Right lobe of liver (tissue), 6 donors: ENCODE results near the gene ADARB1. TPM values are rescaled to one million over a fixed set of nuclear protein-coding genes. Genes with fewer than 3 reads are reported as not detected.

Experiments
- ATAC-seq, 4 donors: fragments of 200-7000 bp; cut with Tn5 transposase; one replicate each; pipeline ENCODE4 v1.9.1; 2020; ENCODE audit warnings: mild to moderate bottlenecking in 4 of 4, moderate library complexity in 4 of 4
- DNase-seq, 3 donors: peaks; one replicate each; pipeline ENCODE4 v3.0.0-alpha.2; 2020
- H3K27ac ChIP-seq, 3 donors: fragments of 200-600 bp; one replicate each; pipeline ENCODE4 v1.8.0; 2022
- H3K27me3 ChIP-seq, 2 donors: fragments of 200-600 bp; one replicate each; pipeline ENCODE4 v1.8.0; 2022
- H3K36me3 ChIP-seq, 4 donors: fragments of 200-600 bp; sonication (generic) in 1 of 4; one replicate each; pipeline versions ENCODE4 v1.5.1 to v1.8.0; 2017 to 2022; ENCODE audit warnings: control low read depth in 1 of 4
- H3K4me1 ChIP-seq, 4 donors: fragments of 200-600 bp; sonication (generic) in 1 of 4; one replicate each; pipeline versions ENCODE4 v1.5.1 to v1.8.0; 2017 to 2022; ENCODE audit warnings: control low read depth in 1 of 4
- H3K4me3 ChIP-seq, 3 donors: fragments of 200-600 bp; one replicate each; pipeline ENCODE4 v1.8.0; 2022
- H3K9me3 ChIP-seq, 4 donors: fragments of 200-600 bp; sonication (generic) in 1 of 4; one replicate each; pipeline versions ENCODE4 v1.5.1 to v1.8.0; 2017 to 2022; ENCODE audit warnings: control low read depth in 1 of 4
- CTCF ChIP-seq, 4 donors: fragments of 200-600 bp in 3 of 4; fragments of 450-650 bp in 1 of 4; IDR thresholded peaks; one replicate each; pipeline versions ENCODE4 v1.5.1 to v1.8.0; 2016 to 2022; ENCODE audit warnings: antibody characterized with exemption in 4 of 4, mild to moderate bottlenecking in 2 of 4
- POLR2A ChIP-seq: fragments of 450-650 bp; IDR thresholded peaks from one replicate; pipeline ENCODE4 v1.6.1; 2017; ENCODE audit warnings: antibody characterized with exemption, mild to moderate bottlenecking
- WGBS: methylation state at CpG from one replicate; pipeline ENCODE4 v1.1.6; 2018; ENCODE audit warnings: low coverage, low lambda C conversion rate; ENCODE audit not compliant: insufficient coverage; ENCODE audit errors: missing lambda C conversion rate; 5-methylcytosine and 5-hydroxymethylcytosine counted together
- intact Hi-C, 2 donors: fragments of 100-400 bp; cut with DNase I; formaldehyde crosslinking; loops; one replicate each; pipeline versions ENCODE4 v1.11.2 to v1.14.1; 2022
- total RNA-seq, 6 experiments: library from RNA; depleted of rRNA in 2 of 6; stranded (reverse); fragments of >200 nt in 2 of 6; fragmentation: NEBNext Ultra II Directional in 3 of 6; extraction: Animal tissue kit (Norgen Biotek cat#: 25700) in 3 of 6; gene quantifications; one replicate each; pipeline versions ENCODE4 v1.1.0 to v1.2.4, GENCODE V29; 2016 to 2023
- donor health status: DM: no; HTN: yes; CAD: no.
- donor health status: DM: no; HTN: no; CAD: no.
- donor health status: DM: no; HTN: no; CAD: no.
- donor health status: DM: no; HTN: yes; CAD: no.
- donor health status: DM: no; HTN: yes; CAD: no.

ADARB1 gene
- total RNA-seq, 6 experiments from 2014 or later, result 4.7 to 9.9 (median 8.6) TPM

- Histone ChIP-seq H3K9me3 (no peaks in the 10 kb centered on the region), H3K4me1 (no peaks in the 10 kb centered on the region), H3K27ac (no peak overlapping the region), H3K27me3 (no peaks in the 10 kb centered on the region), H3K36me3 (no peaks in the 10 kb centered on the region), H3K4me3 (no peak overlapping the region)
- no peak for ATAC-seq
- intact Hi-C loops, result no loop called here
- TF ChIP-seq CTCF (IDR thresholded peaks at IDR 0.05) (no peak), POLR2A (no peak)
- DNase-seq, result no peak
- WGBS, result 81% methylated on average over 6 of the region's 6 CpGs
Observed at GRCh38 chr21:45123440-45123839, 49.1 kb downstream of the ADARB1 start.

- H3K9me3 ChIP-seq, result no peaks in the 10 kb centered on the region
- no peaks in the 10 kb centered on the region for H3K36me3 ChIP-seq
- H3K27ac ChIP-seq, result no peak overlapping the region
- intact Hi-C loops, result no loop called here
- ATAC-seq (no peak), DNase-seq (no peak)
- no peaks in the 10 kb centered on the region for H3K4me1 ChIP-seq
- no peak overlapping the region for H3K4me3 ChIP-seq
- TF ChIP-seq CTCF (IDR thresholded peaks at IDR 0.05), result no peak
- TF ChIP-seq POLR2A, result no peak
- H3K27me3 ChIP-seq, result no peaks in the 10 kb centered on the region
- WGBS, result 100% methylated on average over 3 of the region's 6 CpGs
Observed at GRCh38 chr21:45124596-45124995, 50.2 kb downstream of the ADARB1 start.

- no peak overlapping the region for H3K27ac ChIP-seq
- ATAC-seq, result no peak
- WGBS, result 95% methylated on average over 3 of the region's 4 CpGs
- H3K4me1 ChIP-seq, result no peaks in the 10 kb centered on the region
- no peaks in the 10 kb centered on the region for H3K36me3 ChIP-seq
- H3K27me3 ChIP-seq, result no peaks in the 10 kb centered on the region
- no peak overlapping the region for H3K4me3 ChIP-seq
- DNase-seq, result no peak
- intact Hi-C loops, result loop anchor here (5.0 kb wide), 1 partner anchor 173 kb away; no protein-coding TSS in a partner anchor
- TF ChIP-seq POLR2A, result no peak
- no peak for TF ChIP-seq CTCF (IDR thresholded peaks at IDR 0.05)
- no peaks in the 10 kb centered on the region for H3K9me3 ChIP-seq
Observed at GRCh38 chr21:45125357-45125756, 51.0 kb downstream of the ADARB1 start.

DNA sequence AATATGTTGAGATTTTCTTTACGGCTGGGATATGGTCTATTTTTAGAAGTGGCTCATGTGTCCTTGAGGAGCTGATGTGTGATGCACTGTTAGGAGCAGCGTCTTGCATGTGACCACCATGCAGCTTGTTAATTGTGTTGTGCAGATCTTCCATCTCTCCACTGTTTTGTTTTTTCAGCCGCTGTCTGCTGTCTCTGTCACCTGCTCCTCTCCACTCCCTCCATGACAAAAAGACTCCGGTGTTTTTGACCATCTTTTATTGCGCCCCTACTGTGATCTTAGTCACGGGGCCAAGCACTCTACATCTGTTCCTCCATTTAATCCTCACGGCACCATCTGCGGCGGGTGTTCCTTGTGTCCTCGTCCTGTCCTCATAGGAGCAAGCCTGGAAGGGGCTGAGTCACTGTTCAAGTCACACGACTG is 51.8 kb downstream of the ADARB1 start:
- no peak for ATAC-seq
- Histone ChIP-seq H3K36me3 (no peaks in the 10 kb centered on the region), H3K4me1 (no peaks in the 10 kb centered on the region), H3K27me3 (no peaks in the 10 kb centered on the region), H3K9me3 (no peaks in the 10 kb centered on the region), H3K4me3 (no peak overlapping the region), H3K27ac (no peak overlapping the region)
- 85% methylated on average over 10 of the region's 11 CpGs for WGBS
- intact Hi-C loops, result loop anchor here (5.0 kb wide), 1 partner anchor 174 kb away; no protein-coding TSS in a partner anchor
- no peak for TF ChIP-seq POLR2A
- TF ChIP-seq CTCF (IDR thresholded peaks at IDR 0.05), result no peak
- DNase-seq, result no peak

GRCh38 chr21:45126983-45127382 is 52.6 kb downstream of the ADARB1 start:
- intact Hi-C loops, result loop anchor here (5.0 kb wide), 1 partner anchor 175 kb away; no protein-coding TSS in a partner anchor
- WGBS, result 51% methylated on average over 2 of the region's 7 CpGs
- Histone ChIP-seq H3K27ac (no peak overlapping the region), H3K9me3 (no peaks in the 10 kb centered on the region), H3K4me1 (no peaks in the 10 kb centered on the region), H3K36me3 (no peaks in the 10 kb centered on the region), H3K4me3 (no peak overlapping the region), H3K27me3 (no peaks in the 10 kb centered on the region)
- ATAC-seq (no peak), DNase-seq (no peak)
- TF ChIP-seq CTCF (IDR thresholded peaks at IDR 0.05) (no peak), POLR2A (no peak)
